Lower leg skin (tissue), 3 donors: ENCODE data around the gene PHACTR4.

ENCODE experiments used
- CTCF ChIP-seq, 3 donors: fragments of 450-650 bp; IDR thresholded peaks; one replicate each; pipeline ENCODE4 v1.5.1; 2016; ENCODE audit warnings: antibody characterized with exemption in 3 of 3, mild to moderate bottlenecking in 3 of 3, moderate library complexity in 2 of 3
- POLR2A ChIP-seq, 2 donors: fragments of 450-650 bp; IDR thresholded peaks; one replicate each; pipeline ENCODE4 v1.6.1; 2016 to 2017; ENCODE audit warnings: antibody characterized with exemption in 2 of 2, mild to moderate bottlenecking in 1 of 2, moderate library complexity in 1 of 2

- TF ChIP-seq POLR2A (IDR thresholded peaks at IDR 0.05) (no peak), CTCF (IDR thresholded peaks at IDR 0.05) (no peak)
Measured at GRCh38 chr1:28437924-28438699, 68.6 kb downstream of the PHACTR4 start.
